DOHH2 (cell line): ENCODE data around the gene ANAPC13.

ENCODE experiments used
- H3F3A ChIP-seq: fragments of 200-600 bp; sonication (generic), shearing (Covaris generic); 2 replicates; pipeline ENCODE4 v1.6.0; 2016; ENCODE audit warnings: antibody characterized with exemption, mild to moderate bottlenecking; ENCODE audit not compliant: control insufficient read depth, insufficient read depth
- H3K27ac ChIP-seq: fragments of 200-600 bp; sonication (generic); 2 replicates; pipeline ENCODE4 v1.5.1; 2014; ENCODE audit warnings: low read depth, mild to moderate bottlenecking, low read length, moderate library complexity
- H3K27me3 ChIP-seq: fragments of 200-600 bp; sonication (generic); 2 replicates; pipeline ENCODE4 v1.6.1; 2014; ENCODE audit warnings: mild to moderate bottlenecking, low read length, mixed read lengths; ENCODE audit not compliant: control insufficient read depth
- H3K36me3 ChIP-seq: fragments of 200-600 bp; sonication (generic); 2 replicates; pipeline ENCODE4 v1.6.1; 2014; ENCODE audit warnings: mild to moderate bottlenecking, low read length, moderate library complexity, mixed read lengths; ENCODE audit not compliant: control insufficient read depth
- H3K4me1 ChIP-seq: fragments of 200-600 bp; sonication (generic); 2 replicates; pipeline ENCODE4 v1.6.1; 2014; ENCODE audit warnings: mild to moderate bottlenecking, low read length, mixed read lengths; ENCODE audit not compliant: control insufficient read depth
- H3K4me2 ChIP-seq: fragments of 200-600 bp; sonication (generic); 2 replicates; pipeline ENCODE4 v1.6.0; 2014; ENCODE audit warnings: mild to moderate bottlenecking, low read length, moderate library complexity
- H3K4me3 ChIP-seq: fragments of 200-600 bp; sonication (generic); 2 replicates; pipeline ENCODE4 v1.5.1; 2014; ENCODE audit warnings: mild to moderate bottlenecking, low read length, mixed read lengths
- H3K79me2 ChIP-seq: fragments of 200-600 bp; sonication (generic); 2 replicates; pipeline ENCODE4 v1.6.1; 2014; ENCODE audit warnings: mild to moderate bottlenecking, low read length, mixed read lengths; ENCODE audit not compliant: control insufficient read depth
- H3K9me2 ChIP-seq: fragments of 200-600 bp; sonication (generic); replicated peaks from 2 replicates; pipeline ENCODE4 v1.6.1; 2014; ENCODE audit warnings: mild to moderate bottlenecking, low read length, mixed read lengths; ENCODE audit not compliant: control insufficient read depth
- H3K9me3 ChIP-seq: fragments of 200-600 bp; sonication (generic); 2 replicates; pipeline ENCODE4 v1.6.1; 2014; ENCODE audit warnings: antibody characterized with exemption, low read length, mixed read lengths; ENCODE audit not compliant: control insufficient read depth, insufficient read depth
- H4K20me1 ChIP-seq: fragments of 200-600 bp; sonication (generic); 2 replicates; pipeline ENCODE4 v1.6.0; 2014; ENCODE audit warnings: low read depth, mild to moderate bottlenecking, antibody characterized with exemption, low read length, moderate library complexity; ENCODE audit not compliant: control insufficient read depth, insufficient read depth
- EZH2phosphoT487 ChIP-seq: fragments of 200-600 bp; sonication (generic); IDR thresholded peaks from 2 replicates; pipeline ENCODE4 v1.6.1; 2017; ENCODE audit warnings: borderline replicate concordance, mild to moderate bottlenecking, antibody characterized with exemption, low read length, moderate library complexity, mixed read lengths
- TF ChIP-seq, protein P1 (sequence below): fragments of 200-600 bp; sonication (generic); IDR thresholded peaks from one replicate; pipeline ENCODE4 v1.5.1; 2014; ENCODE audit warnings: antibody characterized with exemption, mild to moderate bottlenecking, low read depth, low read length; ENCODE audit not compliant: poor library complexity, severe bottlenecking

Gene ANAPC13

DNA sequence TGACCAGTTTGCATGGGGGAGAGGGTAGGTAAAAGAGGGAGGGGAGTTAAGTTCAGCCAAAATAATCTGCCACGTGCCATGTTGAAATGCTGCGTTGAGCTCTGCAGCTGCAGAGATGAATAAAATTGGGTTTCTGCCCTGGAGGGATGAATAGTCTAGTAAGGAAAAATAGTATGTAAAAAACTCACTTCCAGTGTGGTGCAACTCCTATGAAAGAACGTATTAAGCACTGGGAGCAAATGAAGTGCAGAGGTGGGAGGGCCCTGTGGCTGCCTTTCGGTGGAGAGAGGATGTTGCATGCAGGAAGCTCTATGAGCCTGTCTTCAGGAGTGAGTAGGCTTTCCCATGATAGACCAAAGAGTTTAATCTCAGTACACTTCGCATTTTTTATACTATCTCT is 8.7 kb upstream of the ANAPC13 start:
- Histone ChIP-seq H4K20me1 (peaks cover 9% of the 10 kb centered on the region), H3K27ac (no peak overlapping the region), H3K4me2 (no peak overlapping the region), H3K36me3 (peaks cover 51% of the 10 kb centered on the region), H3K9me3 (no peaks in the 10 kb centered on the region), H3F3A (peaks cover 10% of the 10 kb centered on the region; the same call in 1 of the 2 replicates), H3K4me1 (peaks cover 4% of the 10 kb centered on the region), H3K4me3 (no peak overlapping the region), H3K9me2 (no peaks in the 10 kb centered on the region), H3K79me2 (peaks cover 98% of the 10 kb centered on the region), H3K27me3 (no peaks in the 10 kb centered on the region)
- TF ChIP-seq EZH2phosphoT487: no peak
- TF ChIP-seq, protein P1, sequence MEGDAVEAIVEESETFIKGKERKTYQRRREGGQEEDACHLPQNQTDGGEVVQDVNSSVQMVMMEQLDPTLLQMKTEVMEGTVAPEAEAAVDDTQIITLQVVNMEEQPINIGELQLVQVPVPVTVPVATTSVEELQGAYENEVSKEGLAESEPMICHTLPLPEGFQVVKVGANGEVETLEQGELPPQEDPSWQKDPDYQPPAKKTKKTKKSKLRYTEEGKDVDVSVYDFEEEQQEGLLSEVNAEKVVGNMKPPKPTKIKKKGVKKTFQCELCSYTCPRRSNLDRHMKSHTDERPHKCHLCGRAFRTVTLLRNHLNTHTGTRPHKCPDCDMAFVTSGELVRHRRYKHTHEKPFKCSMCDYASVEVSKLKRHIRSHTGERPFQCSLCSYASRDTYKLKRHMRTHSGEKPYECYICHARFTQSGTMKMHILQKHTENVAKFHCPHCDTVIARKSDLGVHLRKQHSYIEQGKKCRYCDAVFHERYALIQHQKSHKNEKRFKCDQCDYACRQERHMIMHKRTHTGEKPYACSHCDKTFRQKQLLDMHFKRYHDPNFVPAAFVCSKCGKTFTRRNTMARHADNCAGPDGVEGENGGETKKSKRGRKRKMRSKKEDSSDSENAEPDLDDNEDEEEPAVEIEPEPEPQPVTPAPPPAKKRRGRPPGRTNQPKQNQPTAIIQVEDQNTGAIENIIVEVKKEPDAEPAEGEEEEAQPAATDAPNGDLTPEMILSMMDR: no peak

DNA sequence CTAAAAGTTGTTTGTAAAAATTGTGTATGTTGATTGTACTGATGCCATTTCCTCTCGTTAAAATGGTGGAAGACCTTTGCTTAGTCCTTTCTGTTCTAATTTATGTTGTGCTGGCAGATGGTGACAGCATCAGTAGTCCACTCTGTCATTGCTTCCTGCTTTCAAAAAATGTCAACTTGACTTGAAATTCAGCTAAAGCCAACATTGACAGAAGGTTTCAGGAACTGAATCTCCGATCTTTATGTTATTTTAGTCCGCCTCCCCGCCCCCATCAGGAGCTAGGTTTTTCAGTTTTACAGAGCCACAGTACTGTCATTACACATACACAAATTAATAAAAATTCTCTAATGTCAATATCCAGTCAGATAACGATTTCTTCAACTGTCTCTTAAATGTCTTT is 1.6 kb upstream of the ANAPC13 start:
- Histone ChIP-seq H3K4me3 (peak overlapping the region; percentile 92), H3K4me2 (peak overlapping the region; percentile 70), H3K36me3 (peaks cover 36% of the 10 kb centered on the region), H3K27me3 (no peaks in the 10 kb centered on the region), H4K20me1 (peaks cover 2% of the 10 kb centered on the region; the same call in 1 of the 2 replicates), H3F3A (peaks cover 13% of the 10 kb centered on the region; the same call in 1 of the 2 replicates), H3K27ac (peak overlapping the region; percentile 81), H3K4me1 (peaks cover 29% of the 10 kb centered on the region), H3K9me3 (no peaks in the 10 kb centered on the region), H3K79me2 (peaks cover 89% of the 10 kb centered on the region), H3K9me2 (no peaks in the 10 kb centered on the region)
- TF ChIP-seq, protein P1: no peak
- no peak for TF ChIP-seq EZH2phosphoT487

DNA sequence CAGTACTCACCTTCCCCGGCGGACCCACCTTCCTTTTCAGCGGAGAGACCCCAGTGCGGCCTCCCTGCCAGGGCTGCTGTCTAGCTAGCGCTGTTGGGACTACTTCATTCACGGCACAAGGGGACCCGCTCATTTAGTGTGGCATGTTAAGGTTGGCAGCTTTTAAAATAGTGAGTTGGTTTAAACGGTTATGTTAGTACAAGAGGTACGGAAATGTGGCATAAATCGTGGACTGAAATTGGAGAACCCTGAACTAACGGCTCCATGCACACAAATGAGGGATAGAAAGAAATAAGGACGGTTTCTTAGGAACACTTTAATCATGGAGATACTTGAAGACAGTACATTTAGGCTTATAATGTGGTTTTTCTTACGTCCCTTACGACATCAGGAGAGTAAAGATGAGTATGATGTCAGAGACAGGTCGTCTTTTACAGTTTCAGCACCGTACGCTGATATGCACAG is 824 bp upstream of the ANAPC13 start:
- H3F3A ChIP-seq: peaks cover 13% of the 10 kb centered on the region; the same call in 1 of the 2 replicates
- H3K27me3 ChIP-seq: no peaks in the 10 kb centered on the region
- H3K27ac ChIP-seq: peak overlapping the region; percentile 81
- H3K9me3 ChIP-seq: no peaks in the 10 kb centered on the region
- peaks cover 83% of the 10 kb centered on the region for H3K79me2 ChIP-seq
- H3K4me3 ChIP-seq: peak overlapping the region; percentile 92
- H3K4me1 ChIP-seq: peaks cover 25% of the 10 kb centered on the region
- H4K20me1 ChIP-seq: peaks cover 2% of the 10 kb centered on the region; the same call in 1 of the 2 replicates
- TF ChIP-seq EZH2phosphoT487: no peak
- TF ChIP-seq, protein P1: no peak
- H3K9me2 ChIP-seq: no peaks in the 10 kb centered on the region
- H3K4me2 ChIP-seq: peak overlapping the region; percentile 70
- H3K36me3 ChIP-seq: peaks cover 43% of the 10 kb centered on the region
